CD4-positive, alpha-beta T cell (primary cell): ENCODE measurements around the gene TCFL5. TPM values are rescaled to one million over a fixed set of nuclear protein-coding genes. Genes with fewer than 3 reads are reported as not detected.

Experiments used
- ATAC-seq: fragments of 200-7000 bp; cut with Tn5 transposase; one replicate; pipeline ENCODE4 v1.10.0; 2022; ENCODE audit warnings: mild to moderate bottlenecking; ENCODE audit not compliant: poor library complexity
- CTCF ChIA-PET: fragments of 350-600 bp; sonication (Branson Sonifier 250); formaldehyde crosslinking; loops from one replicate; lab custom pipeline; 2021; ENCODE audit warnings: antibody characterized with exemption, inconsistent platforms; lab: Charles Lee
- POLR2A ChIA-PET: fragments of 350-600 bp; sonication (Branson Sonifier 250); formaldehyde crosslinking; loops from one replicate; lab custom pipeline; 2021; ENCODE audit warnings: antibody characterized with exemption, inconsistent platforms; lab: Charles Lee
- DNase-seq, 14 experiments: peaks; one replicate each; pipeline ENCODE4 v3.0.0-alpha.2; 2013 to 2020; ENCODE audit warnings: mixed read lengths in 2 of 14
- H3K27ac ChIP-seq, 2 donors: one replicate each; pipeline versions ENCODE4 v1.5.1 to v1.7.0; 2013; ENCODE audit warnings: low read length in 2 of 2, low read depth in 1 of 2, mild to moderate bottlenecking in 1 of 2
- H3K27me3 ChIP-seq, 2 experiments: 1 replicate in 1 of 2; 2 replicates in 1 of 2; pipeline versions ENCODE4 v1.6.1 to v1.7.0; 2013; ENCODE audit warnings: low read length in 2 of 2, control low read depth in 1 of 2, mild to moderate bottlenecking in 1 of 2, moderate library complexity in 1 of 2; ENCODE audit not compliant: insufficient read depth in 2 of 2, control insufficient read depth in 1 of 2
- H3K36me3 ChIP-seq: one replicate; pipeline ENCODE4 v1.6.1; 2013; ENCODE audit warnings: low read length, control low read depth; ENCODE audit not compliant: insufficient read depth
- H3K4me1 ChIP-seq: one replicate; pipeline ENCODE4 v1.6.1; 2013; ENCODE audit warnings: low read length, control low read depth; ENCODE audit not compliant: insufficient read depth
- H3K4me3 ChIP-seq: one replicate; pipeline ENCODE4 v1.5.1; 2013; ENCODE audit warnings: mild to moderate bottlenecking, low read length, moderate library complexity
- H3K9me3 ChIP-seq, 2 experiments: 1 replicate in 1 of 2; 2 replicates in 1 of 2; pipeline versions ENCODE4 v1.6.1 to v1.7.0; 2013; ENCODE audit warnings: low read length in 2 of 2, mild to moderate bottlenecking in 2 of 2, control low read depth in 1 of 2, moderate library complexity in 1 of 2; ENCODE audit not compliant: control insufficient read depth in 1 of 2, insufficient read depth in 1 of 2
- H3K27ac Mint-ChIP-seq: one replicate; pipeline ENCODE4 v1.8.0; 2020; ENCODE audit warnings: mixed read lengths
- H3K27me3 Mint-ChIP-seq: one replicate; pipeline ENCODE4 v1.8.0; 2021; ENCODE audit warnings: mixed read lengths
- H3K36me3 Mint-ChIP-seq: one replicate; pipeline ENCODE4 v1.8.0; 2021; ENCODE audit warnings: low read depth, mixed read lengths
- H3K4me1 Mint-ChIP-seq: one replicate; pipeline ENCODE4 v1.8.0; 2021; ENCODE audit warnings: low read depth, mixed read lengths
- H3K4me3 Mint-ChIP-seq: one replicate; pipeline ENCODE4 v1.8.0; 2020; ENCODE audit warnings: mild to moderate bottlenecking, mixed read lengths
- H3K9me3 Mint-ChIP-seq: one replicate; pipeline ENCODE4 v1.8.0; 2020; ENCODE audit warnings: mixed read lengths
- intact Hi-C, 2 experiments: fragments of 100-400 bp; cut with DNase I in 1 of 2; cut with micrococcal nuclease in 1 of 2; formaldehyde crosslinking; loops; one replicate each; pipeline versions ENCODE4 v1.15.1 to v1.9.0; 2023 to 2025; cut with DNase I, micrococcal nuclease
- total RNA-seq, 174 experiments: library from RNA in 2 of 174; stranded (reverse) in 2 of 174; gene quantifications; one replicate each; pipeline ENCODE4 v1.2.3 and lab custom pipeline; 2021 to 2026
- TF ChIP-seq, protein P1 (sequence below): fragments of 200-600 bp; IDR thresholded peaks from one replicate; pipeline ENCODE4 v1.8.0; 2022; ENCODE audit warnings: antibody characterized with exemption, mild to moderate bottlenecking

TCFL5 gene
- total RNA-seq, 2 experiments from 2014 or later = 5.9 to 6.3 TPM

DNA sequence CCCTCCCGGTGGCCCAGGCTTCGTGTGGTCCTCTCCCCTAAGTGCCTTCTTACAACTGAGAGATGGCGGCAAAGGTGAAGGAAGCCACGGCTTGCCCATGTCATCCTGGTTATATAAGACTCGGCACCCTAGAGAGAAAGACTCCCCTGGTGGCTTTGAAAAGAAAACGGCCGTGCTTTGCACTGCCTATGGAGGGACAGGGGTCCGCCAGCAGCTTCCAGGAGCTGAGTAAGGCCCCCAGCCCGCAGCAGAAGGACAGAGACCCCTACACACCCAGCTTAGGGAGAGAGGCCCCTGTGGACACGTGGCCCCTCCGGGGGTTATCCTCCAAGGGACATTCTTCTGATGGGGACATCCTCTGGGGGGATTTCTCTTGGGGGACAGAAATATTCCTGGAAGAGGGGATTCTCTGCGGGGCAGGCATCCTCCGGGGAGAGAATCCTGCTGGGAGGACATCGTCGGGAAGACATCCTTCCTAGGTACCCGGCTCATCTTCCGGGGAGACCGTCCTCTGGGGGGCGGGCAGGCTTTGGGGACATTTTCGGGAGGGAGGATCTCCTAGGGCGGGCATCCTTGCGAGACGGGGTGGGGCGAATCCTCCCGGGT is 57.5 kb downstream of the TCFL5 start:
- TF ChIP-seq, protein P1, sequence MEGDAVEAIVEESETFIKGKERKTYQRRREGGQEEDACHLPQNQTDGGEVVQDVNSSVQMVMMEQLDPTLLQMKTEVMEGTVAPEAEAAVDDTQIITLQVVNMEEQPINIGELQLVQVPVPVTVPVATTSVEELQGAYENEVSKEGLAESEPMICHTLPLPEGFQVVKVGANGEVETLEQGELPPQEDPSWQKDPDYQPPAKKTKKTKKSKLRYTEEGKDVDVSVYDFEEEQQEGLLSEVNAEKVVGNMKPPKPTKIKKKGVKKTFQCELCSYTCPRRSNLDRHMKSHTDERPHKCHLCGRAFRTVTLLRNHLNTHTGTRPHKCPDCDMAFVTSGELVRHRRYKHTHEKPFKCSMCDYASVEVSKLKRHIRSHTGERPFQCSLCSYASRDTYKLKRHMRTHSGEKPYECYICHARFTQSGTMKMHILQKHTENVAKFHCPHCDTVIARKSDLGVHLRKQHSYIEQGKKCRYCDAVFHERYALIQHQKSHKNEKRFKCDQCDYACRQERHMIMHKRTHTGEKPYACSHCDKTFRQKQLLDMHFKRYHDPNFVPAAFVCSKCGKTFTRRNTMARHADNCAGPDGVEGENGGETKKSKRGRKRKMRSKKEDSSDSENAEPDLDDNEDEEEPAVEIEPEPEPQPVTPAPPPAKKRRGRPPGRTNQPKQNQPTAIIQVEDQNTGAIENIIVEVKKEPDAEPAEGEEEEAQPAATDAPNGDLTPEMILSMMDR = no peak
- peak overlapping the region; percentile 97 for H3K27ac Mint-ChIP-seq

DNA sequence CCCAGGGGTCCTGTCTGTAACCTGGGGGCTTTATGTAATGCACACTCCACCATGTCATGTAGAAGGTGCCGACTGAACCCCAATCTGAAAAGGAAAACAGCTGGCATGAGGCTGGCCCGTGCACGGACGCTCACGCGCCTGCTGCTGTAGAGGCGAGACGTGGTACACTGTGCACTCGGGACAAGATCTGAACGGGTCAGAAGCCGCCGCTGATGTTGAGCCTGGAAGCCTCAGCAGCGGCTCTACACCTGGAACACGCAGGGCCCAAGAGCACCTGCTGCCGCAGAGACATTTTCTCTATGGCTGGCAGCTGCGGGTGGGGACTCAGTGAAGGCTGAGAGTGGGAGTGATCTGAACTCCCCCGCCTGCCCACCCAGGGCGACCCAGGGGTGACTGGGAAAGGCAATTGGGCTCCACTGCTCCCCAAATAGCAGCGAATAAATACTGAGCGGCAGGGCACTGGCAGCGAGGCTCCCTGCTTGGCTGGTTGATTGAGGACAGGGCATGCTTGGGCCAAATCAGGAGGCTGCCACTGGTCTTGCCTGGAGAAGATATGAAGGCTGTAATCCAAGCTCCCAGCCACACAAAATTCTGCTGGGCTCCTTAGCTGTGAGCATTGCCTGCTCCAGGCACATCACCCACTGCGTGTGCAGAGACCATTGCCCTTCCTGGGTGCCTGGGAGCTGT is 59.5 kb downstream of the TCFL5 start:
- CTCF ChIA-PET = no interaction called here
- Mint-ChIP-seq H3K4me1 (peaks cover 38% of the 10 kb centered on the region), H3K27ac (peak overlapping the region; percentile 27), H3K4me3 (peak overlapping the region; percentile 45), H3K9me3 (no peaks in the 10 kb centered on the region), H3K27me3 (peaks cover 4% of the 10 kb centered on the region), H3K36me3 (peaks cover 42% of the 10 kb centered on the region)
- POLR2A ChIA-PET = interaction anchor here (0.7 kb wide), 1 partner anchor 8 kb away, joined by 3 read pairs; no protein-coding TSS in a partner anchor
- ATAC-seq = no peak
- Histone ChIP-seq H3K4me3 (no peak overlapping the region), H3K27me3 (no peaks in the 10 kb centered on the region), H3K9me3 (no peaks in the 10 kb centered on the region), H3K27ac (no peak overlapping the region), H3K36me3 (peaks cover 39% of the 10 kb centered on the region), H3K4me1 (peaks cover 38% of the 10 kb centered on the region)
- intact Hi-C loops = no loop called here
- DNase-seq = no peak
- TF ChIP-seq, protein P1 = no peak

More for the DNA sequence above, 57.5 kb downstream of the TCFL5 start:
- peaks cover 39% of the 10 kb centered on the region for H3K36me3 Mint-ChIP-seq
- Histone ChIP-seq H3K9me3 (no peaks in the 10 kb centered on the region), H3K36me3 (peaks cover 43% of the 10 kb centered on the region), H3K4me3 (peak overlapping the region; percentile 81), H3K27me3 (no peaks in the 10 kb centered on the region), H3K4me1 (peaks cover 41% of the 10 kb centered on the region), H3K27ac (peak overlapping the region; percentile 60 to 61)
- DNase-seq (peak in 4 of 14 experiments; percentile 13 to 63 (median 40)), ATAC-seq (peak; percentile 45)
- intact Hi-C loops = loop anchor here (1.0 kb wide), 2 partner anchors 8 to 162 kb away; partner anchors contain the start of genes MRGBP (in 2 of the 2) and SLCO4A1 (in 1 of the 2)
- no peaks in the 10 kb centered on the region for H3K9me3 Mint-ChIP-seq
- ChIA-PET CTCF (no interaction called here), POLR2A (interaction anchor here (0.8 to 2.9 kb wide), 5 partner anchors 9 to 65 kb away, joined by 3 to 49 read pairs (median 4); partner anchors contain the start of gene MRGBP)
- H3K27me3 Mint-ChIP-seq = peaks cover 4% of the 10 kb centered on the region
- H3K4me1 Mint-ChIP-seq = peaks cover 34% of the 10 kb centered on the region
- H3K4me3 Mint-ChIP-seq = peak overlapping the region; percentile 100

DNA sequence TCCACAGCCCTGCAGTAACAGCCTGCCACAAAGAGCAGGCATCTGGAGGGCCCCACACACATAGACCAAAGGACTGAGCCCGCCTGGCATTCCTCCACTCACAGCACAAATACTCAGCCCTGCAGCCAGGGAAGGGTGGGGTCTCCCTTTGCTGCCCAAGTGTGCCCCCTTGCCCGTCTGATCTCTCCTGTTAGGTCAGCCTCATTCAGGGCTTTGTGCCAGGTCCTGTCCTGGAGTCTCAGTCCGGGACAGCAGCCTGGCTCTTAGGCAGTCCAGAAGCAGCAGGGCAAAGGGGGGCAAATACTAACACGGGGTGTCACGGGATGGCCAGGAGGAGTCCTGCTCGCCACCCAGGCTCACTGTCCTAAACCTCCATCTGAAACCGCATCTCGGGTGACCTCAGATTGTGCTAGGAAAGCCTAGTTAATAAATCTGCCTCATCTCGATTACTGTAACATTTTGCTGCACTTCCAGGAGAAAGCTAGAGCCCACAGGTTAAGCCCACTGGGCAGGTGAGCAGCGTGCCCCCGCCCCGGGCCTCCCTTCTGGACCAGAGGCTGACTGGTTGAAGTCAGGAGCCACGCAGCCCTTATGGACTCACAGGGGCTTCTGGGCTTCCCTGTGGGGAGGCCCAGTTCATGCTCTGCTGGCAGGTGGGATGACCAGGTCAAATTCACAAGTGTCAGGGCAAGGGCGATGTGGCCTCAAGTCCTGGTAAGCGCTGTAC is 60.2 kb downstream of the TCFL5 start:
- no peak for ATAC-seq
- Mint-ChIP-seq H3K4me3 (peak overlapping the region; percentile 34), H3K9me3 (no peaks in the 10 kb centered on the region), H3K4me1 (peaks cover 35% of the 10 kb centered on the region), H3K36me3 (peaks cover 43% of the 10 kb centered on the region), H3K27me3 (peaks cover 4% of the 10 kb centered on the region), H3K27ac (peak overlapping the region; percentile 27)
- no peaks in the 10 kb centered on the region for H3K27me3 ChIP-seq
- intact Hi-C loops = no loop called here
- no peaks in the 10 kb centered on the region for H3K9me3 ChIP-seq
- H3K4me3 ChIP-seq = no peak overlapping the region
- TF ChIP-seq, protein P1 = no peak
- peaks cover 36% of the 10 kb centered on the region for H3K36me3 ChIP-seq
- H3K4me1 ChIP-seq = peaks cover 35% of the 10 kb centered on the region
- DNase-seq = no peak
- POLR2A ChIA-PET = no interaction called here
- H3K27ac ChIP-seq = no peak overlapping the region
- CTCF ChIA-PET = no interaction called here
